K562 (cell line): ENCODE measurements around the gene PRRT2. TPM values are rescaled to one million over a fixed set of nuclear protein-coding genes. Genes with fewer than 3 reads are reported as not detected.

Experiments used
- CBX1 ChIP-seq: sonication (generic); IDR thresholded peaks from 2 replicates; pipeline ENCODE4 v1.6.1; 2016; ENCODE audit warnings: antibody characterized with exemption, low read depth, mild to moderate bottlenecking
- GTF2F1 ChIP-seq: IDR thresholded peaks from 2 replicates; pipeline ENCODE4 v1.6.1; 2011; ENCODE audit warnings: low read depth, low read length, improper control_type of control experiment
- MEIS2 ChIP-seq: fragments of 450-650 bp; IDR thresholded peaks from 2 replicates; pipeline ENCODE4 v1.6.1; 2014; ENCODE audit warnings: mild to moderate bottlenecking; ENCODE audit not compliant: partially characterized antibody
- POLR3G ChIP-seq: IDR thresholded peaks from 2 replicates; pipeline ENCODE4 v1.6.1; 2011; ENCODE audit not compliant: insufficient read length, insufficient replicate concordance; ENCODE audit errors: extremely low read depth
- PRDM10 ChIP-seq: fragments of 450-650 bp; IDR thresholded peaks from 2 replicates; pipeline ENCODE4 v1.6.1; 2018; ENCODE audit not compliant: partially characterized antibody
- RBM22 ChIP-seq: fragments of 200-400 bp; formaldehyde crosslinking; IDR thresholded peaks from 2 replicates; pipeline ENCODE4 v1.6.1; 2018; ENCODE audit warnings: low read length, low read depth; ENCODE audit not compliant: poor library complexity, severe bottlenecking
- SETDB1 ChIP-seq: IDR thresholded peaks from one replicate; pipeline ENCODE4 v1.6.1; 2012; ENCODE audit warnings: low read length, control low read depth, inconsistent platforms
- SMARCA5 ChIP-seq: fragments of 450-650 bp; IDR thresholded peaks from 2 replicates; pipeline ENCODE4 v1.6.1; 2016
- SP2 ChIP-seq: IDR thresholded peaks from 2 replicates; pipeline ENCODE4 v1.6.1; 2011; ENCODE audit warnings: mild to moderate bottlenecking, low read depth, low read length, moderate library complexity; ENCODE audit not compliant: poor library complexity, severe bottlenecking; ENCODE audit errors: extremely low read depth
- ZNF134 ChIP-seq: fragments of 250-450 bp; sonication (Bioruptor Pico); conservative IDR thresholded peaks from 2 replicates; pipeline ENCODE4 v1.4.0; 2020
- ZNF174 ChIP-seq: fragments of 250-450 bp; sonication (Bioruptor Pico); IDR thresholded peaks from 2 replicates; pipeline ENCODE4 v1.4.0; 2020; ENCODE audit warnings: mild to moderate bottlenecking
- ZNF316 ChIP-seq: fragments of 450-650 bp; IDR thresholded peaks from 2 replicates; pipeline ENCODE4 v1.6.1; 2016
- ZNF57 ChIP-seq: fragments of 450-650 bp; formaldehyde crosslinking; IDR thresholded peaks from 2 replicates; pipeline ENCODE4 v1.4.0; 2020; ENCODE audit warnings: mild to moderate bottlenecking, moderate library complexity
- ZNF717 ChIP-seq: fragments of 250-450 bp; sonication (Bioruptor Pico); IDR thresholded peaks from 2 replicates; pipeline ENCODE4 v1.5.0; 2021
- ZSCAN32 ChIP-seq: fragments of 450-650 bp; formaldehyde crosslinking; IDR thresholded peaks from 2 replicates; pipeline ENCODE4 v1.4.0; 2020; ENCODE audit warnings: mild to moderate bottlenecking, moderate library complexity
- ZZZ3 ChIP-seq: fragments of 450-650 bp; IDR thresholded peaks from 2 replicates; pipeline ENCODE4 v1.6.1; 2016; ENCODE audit warnings: antibody characterized with exemption, mild to moderate bottlenecking, moderate library complexity
- polyA plus RNA-seq, 8 experiments: library from polyadenylated mRNA; depleted of rRNA in 4 of 8; stranded (reverse) in 5 of 8; unstranded in 3 of 8; fragments of >200 nt; fragmentation: Nextera tagmentation in 2 of 8; fragmentation: Illumina TruSeq in 1 of 8; extraction: Ambion mirVana in 2 of 8; extraction: Trizol in 1 of 8; gene quantifications; 2 replicates each; pipeline versions ENCODE4 v1.2.1 to v1.2.3, GENCODE V29; 2011 to 2014; ENCODE audit warnings: inconsistent platforms in 1 of 8, missing spikeins in 1 of 8
- total RNA-seq, 7 experiments: library from RNA; depleted of rRNA in 6 of 7; stranded (reverse); fragments of >200 nt in 6 of 7; fragmentation: Illumina TruSeq in 2 of 7; extraction: Trizol in 2 of 7; gene quantifications; 2 replicates each; pipeline versions ENCODE4 v1.2.1 to v1.2.3, GENCODE V29; 2011 to 2021; ENCODE audit warnings: low replicate concordance in 1 of 7
- TF ChIP-seq, protein P1 (sequence below): fragments of 250-450 bp; sonication (Bioruptor Pico); IDR thresholded peaks from 2 replicates; pipeline ENCODE4 v1.5.0; 2021; ENCODE audit warnings: mild to moderate bottlenecking, borderline replicate concordance
- TF ChIP-seq, protein P2 (sequence below): sonication (generic); formaldehyde crosslinking; IDR thresholded peaks from 2 replicates; pipeline ENCODE4 v1.8.0; 2022; ENCODE audit warnings: missing genetic modification reagents, mild to moderate bottlenecking, moderate library complexity, borderline replicate concordance
- TF ChIP-seq, protein P3 (sequence below): fragments of 250-450 bp; sonication (Bioruptor Pico); IDR thresholded peaks from 2 replicates; pipeline ENCODE4 v1.4.0; 2020; ENCODE audit warnings: mild to moderate bottlenecking, moderate library complexity, borderline replicate concordance

The PRRT2 gene
- total and polyA plus RNA-seq, 9 of the 15 experiments (the other 6 are each of a cell fraction or from before 2014, with no cell fraction given), result 0.11 to 1.0 (median 0.42) TPM; not detected in 2

GRCh38 chr16:29807426-29808218 is 4.4 kb upstream of the PRRT2 start (continued):
- TF ChIP-seq SETDB1 (no peak), ZZZ3 (no peak), SP2 (no peak), CBX1 (peak; percentile 61; the same call in 1 of the 2 replicates), SMARCA5 (no peak), ZNF134 (CRISPR knock-in tag) (no peak), POLR3G (no peak), PRDM10 (peak; percentile 42), ZNF717 (CRISPR knock-in tag) (no peak), GTF2F1 (no peak; the same call in 1 of the 2 replicates), MEIS2 (peak; percentile 53), ZSCAN32 (CRISPR knock-in tag) (no peak; the same call in 1 of the 2 replicates), ZNF57 (CRISPR knock-in tag) (no peak), RBM22 (no peak), ZNF316 (no peak), ZNF174 (CRISPR knock-in tag) (no peak)
- TF ChIP-seq, protein P1, sequence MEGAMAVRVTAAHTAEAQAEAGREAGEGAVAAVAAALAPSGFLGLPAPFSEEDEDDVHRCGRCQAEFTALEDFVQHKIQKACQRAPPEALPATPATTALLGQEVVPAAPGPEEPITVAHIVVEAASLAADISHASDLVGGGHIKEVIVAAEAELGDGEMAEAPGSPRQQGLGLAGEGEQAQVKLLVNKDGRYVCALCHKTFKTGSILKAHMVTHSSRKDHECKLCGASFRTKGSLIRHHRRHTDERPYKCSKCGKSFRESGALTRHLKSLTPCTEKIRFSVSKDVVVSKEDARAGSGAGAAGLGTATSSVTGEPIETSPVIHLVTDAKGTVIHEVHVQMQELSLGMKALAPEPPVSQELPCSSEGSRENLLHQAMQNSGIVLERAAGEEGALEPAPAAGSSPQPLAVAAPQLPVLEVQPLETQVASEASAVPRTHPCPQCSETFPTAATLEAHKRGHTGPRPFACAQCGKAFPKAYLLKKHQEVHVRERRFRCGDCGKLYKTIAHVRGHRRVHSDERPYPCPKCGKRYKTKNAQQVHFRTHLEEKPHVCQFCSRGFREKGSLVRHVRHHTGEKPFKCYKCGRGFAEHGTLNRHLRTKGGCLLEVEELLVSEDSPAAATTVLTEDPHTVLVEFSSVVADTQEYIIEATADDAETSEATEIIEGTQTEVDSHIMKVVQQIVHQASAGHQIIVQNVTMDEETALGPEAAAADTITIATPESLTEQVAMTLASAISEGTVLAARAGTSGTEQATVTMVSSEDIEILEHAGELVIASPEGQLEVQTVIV (CRISPR knock-in tag), result no peak
- TF ChIP-seq, protein P2, sequence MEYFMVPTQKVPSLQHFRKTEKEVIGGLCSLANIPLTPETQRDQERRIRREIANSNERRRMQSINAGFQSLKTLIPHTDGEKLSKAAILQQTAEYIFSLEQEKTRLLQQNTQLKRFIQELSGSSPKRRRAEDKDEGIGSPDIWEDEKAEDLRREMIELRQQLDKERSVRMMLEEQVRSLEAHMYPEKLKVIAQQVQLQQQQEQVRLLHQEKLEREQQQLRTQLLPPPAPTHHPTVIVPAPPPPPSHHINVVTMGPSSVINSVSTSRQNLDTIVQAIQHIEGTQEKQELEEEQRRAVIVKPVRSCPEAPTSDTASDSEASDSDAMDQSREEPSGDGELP (CRISPR knock-in tag), result peak; percentile 91
- TF ChIP-seq, protein P3, sequence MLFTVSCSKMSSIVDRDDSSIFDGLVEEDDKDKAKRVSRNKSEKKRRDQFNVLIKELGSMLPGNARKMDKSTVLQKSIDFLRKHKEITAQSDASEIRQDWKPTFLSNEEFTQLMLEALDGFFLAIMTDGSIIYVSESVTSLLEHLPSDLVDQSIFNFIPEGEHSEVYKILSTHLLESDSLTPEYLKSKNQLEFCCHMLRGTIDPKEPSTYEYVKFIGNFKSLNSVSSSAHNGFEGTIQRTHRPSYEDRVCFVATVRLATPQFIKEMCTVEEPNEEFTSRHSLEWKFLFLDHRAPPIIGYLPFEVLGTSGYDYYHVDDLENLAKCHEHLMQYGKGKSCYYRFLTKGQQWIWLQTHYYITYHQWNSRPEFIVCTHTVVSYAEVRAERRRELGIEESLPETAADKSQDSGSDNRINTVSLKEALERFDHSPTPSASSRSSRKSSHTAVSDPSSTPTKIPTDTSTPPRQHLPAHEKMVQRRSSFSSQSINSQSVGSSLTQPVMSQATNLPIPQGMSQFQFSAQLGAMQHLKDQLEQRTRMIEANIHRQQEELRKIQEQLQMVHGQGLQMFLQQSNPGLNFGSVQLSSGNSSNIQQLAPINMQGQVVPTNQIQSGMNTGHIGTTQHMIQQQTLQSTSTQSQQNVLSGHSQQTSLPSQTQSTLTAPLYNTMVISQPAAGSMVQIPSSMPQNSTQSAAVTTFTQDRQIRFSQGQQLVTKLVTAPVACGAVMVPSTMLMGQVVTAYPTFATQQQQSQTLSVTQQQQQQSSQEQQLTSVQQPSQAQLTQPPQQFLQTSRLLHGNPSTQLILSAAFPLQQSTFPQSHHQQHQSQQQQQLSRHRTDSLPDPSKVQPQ, result no peak; the same call in 1 of the 2 replicates
